Panc1 (cell line): ENCODE results near the gene CLIC6. TPM values are rescaled to one million over a fixed set of nuclear protein-coding genes. Genes with fewer than 3 reads are reported as not detected.

Source experiments
- ATAC-seq: fragments of 200-7000 bp; cut with Tn5 transposase; 2 replicates; pipeline ENCODE4 v1.9.1; 2020; ENCODE audit warnings: mild to moderate bottlenecking, moderate library complexity
- BruUV-seq: library from RNA; stranded (reverse); fragments of 400-500 nt; replicated peaks from 2 replicates; lab custom pipeline; 2021; lab: Mats Ljungman, UMichigan
- CTCF ChIA-PET: fragments of 300-600 bp; sonication (Branson Sonifier 250); formaldehyde crosslinking; loops from one replicate; lab custom pipeline; 2022; ENCODE audit warnings: antibody characterized with exemption; lab: Charles Lee
- POLR2A ChIA-PET: fragments of 300-600 bp; sonication (Branson Sonifier 250); formaldehyde crosslinking; loops from one replicate; lab custom pipeline; 2022; ENCODE audit warnings: antibody characterized with exemption; lab: Charles Lee
- DNase-seq: peaks from one replicate; pipeline ENCODE4 v3.0.0-alpha.2; 2010; ENCODE audit warnings: low read depth, low spot score
- H3K27ac ChIP-seq: 2 replicates; pipeline ENCODE4 v1.5.1; 2011; ENCODE audit warnings: mild to moderate bottlenecking, low read length, inconsistent platforms
- H3K27me3 ChIP-seq: fragments of 200-500 bp; sonication (Bioruptor generic); 2 replicates; pipeline ENCODE4 v1.6.0; 2014; ENCODE audit warnings: low read length, inconsistent platforms; ENCODE audit not compliant: control insufficient read depth, insufficient read depth
- H3K36me3 ChIP-seq: fragments of 200-500 bp; sonication (Bioruptor generic); 2 replicates; pipeline ENCODE4 v1.5.1; 2014; ENCODE audit warnings: inconsistent platforms, mild to moderate bottlenecking, low read length, moderate library complexity; ENCODE audit not compliant: control insufficient read depth, insufficient read depth
- H3K4me1 ChIP-seq: 2 replicates; pipeline ENCODE4 v1.5.1; 2011; ENCODE audit warnings: inconsistent platforms, mild to moderate bottlenecking, low read length, moderate library complexity; ENCODE audit not compliant: control insufficient read depth, insufficient read depth
- H3K4me3 ChIP-seq, 2 experiments: 2 replicates each; pipeline ENCODE4 v1.5.1; 2011 to 2012; ENCODE audit warnings: low read depth in 2 of 2, low read length in 2 of 2, mild to moderate bottlenecking in 2 of 2, inconsistent platforms in 1 of 2, moderate library complexity in 1 of 2
- H3K9me3 ChIP-seq: fragments of 200-500 bp; sonication (Bioruptor generic); 2 replicates; pipeline ENCODE4 v1.5.1; 2014; ENCODE audit warnings: low read depth, mild to moderate bottlenecking, inconsistent platforms, low read length, moderate library complexity; ENCODE audit not compliant: control insufficient read depth, insufficient read depth
- POLR2AphosphoS5 ChIP-seq: IDR thresholded peaks from 2 replicates; pipeline ENCODE4 v1.6.1; 2012; ENCODE audit warnings: mild to moderate bottlenecking, low read depth, low read length, moderate library complexity
- SIN3A ChIP-seq: IDR thresholded peaks from 2 replicates; pipeline ENCODE4 v1.6.1; 2012; ENCODE audit warnings: low read depth, mild to moderate bottlenecking, low read length, moderate library complexity, borderline replicate concordance; ENCODE audit not compliant: insufficient read depth
- TCF7L2 ChIP-seq: IDR thresholded peaks from 2 replicates; pipeline ENCODE4 v1.6.1; 2011; ENCODE audit warnings: mild to moderate bottlenecking, low read depth, low read length, inconsistent platforms
- in situ Hi-C: cut with HindIII; loops from 2 replicates; pipeline ENCODE4 v1.10.0; 2016; ENCODE audit warnings: low sequenced_read_pairs, low pct_unique_long_range_greater_than_20kb
- intact Hi-C: fragments of 100-400 bp; cut with micrococcal nuclease; formaldehyde crosslinking; loops from one replicate; pipeline ENCODE4 v1.10.0; 2022; ENCODE audit not compliant: unreplicated experiment
- total RNA-seq: library from RNA; stranded (reverse); gene quantifications from one replicate; pipeline ENCODE4 v1.2.1, GENCODE V29; 2021; ENCODE audit not compliant: unreplicated experiment
- TF ChIP-seq, protein P1 (sequence below): fragments of 450-650 bp; IDR thresholded peaks from 2 replicates; pipeline ENCODE4 v1.5.1; 2017; ENCODE audit warnings: mild to moderate bottlenecking
- TF ChIP-seq, protein P2 (sequence below), 2 experiments: IDR thresholded peaks; 2 replicates each; pipeline ENCODE4 v1.6.1; 2011 to 2012; ENCODE audit warnings: low read depth in 2 of 2, control low read depth in 1 of 2, low read length in 1 of 2, mild to moderate bottlenecking in 1 of 2, moderate library complexity in 1 of 2; ENCODE audit not compliant: insufficient read depth in 1 of 2

Gene CLIC6
- total RNA-seq, 1 experiment from 2014 or later, result 0.05 TPM

- in situ Hi-C loops (no loop called here), intact Hi-C loops (no loop called here)
- POLR2A ChIA-PET, result no interaction called here
- no peaks in the 10 kb centered on the region for H3K4me1 ChIP-seq
- no peaks in the 10 kb centered on the region for H3K9me3 ChIP-seq
- TF ChIP-seq POLR2AphosphoS5 (no peak), SIN3A (no peak), TCF7L2 (no peak)
- TF ChIP-seq, protein P1, sequence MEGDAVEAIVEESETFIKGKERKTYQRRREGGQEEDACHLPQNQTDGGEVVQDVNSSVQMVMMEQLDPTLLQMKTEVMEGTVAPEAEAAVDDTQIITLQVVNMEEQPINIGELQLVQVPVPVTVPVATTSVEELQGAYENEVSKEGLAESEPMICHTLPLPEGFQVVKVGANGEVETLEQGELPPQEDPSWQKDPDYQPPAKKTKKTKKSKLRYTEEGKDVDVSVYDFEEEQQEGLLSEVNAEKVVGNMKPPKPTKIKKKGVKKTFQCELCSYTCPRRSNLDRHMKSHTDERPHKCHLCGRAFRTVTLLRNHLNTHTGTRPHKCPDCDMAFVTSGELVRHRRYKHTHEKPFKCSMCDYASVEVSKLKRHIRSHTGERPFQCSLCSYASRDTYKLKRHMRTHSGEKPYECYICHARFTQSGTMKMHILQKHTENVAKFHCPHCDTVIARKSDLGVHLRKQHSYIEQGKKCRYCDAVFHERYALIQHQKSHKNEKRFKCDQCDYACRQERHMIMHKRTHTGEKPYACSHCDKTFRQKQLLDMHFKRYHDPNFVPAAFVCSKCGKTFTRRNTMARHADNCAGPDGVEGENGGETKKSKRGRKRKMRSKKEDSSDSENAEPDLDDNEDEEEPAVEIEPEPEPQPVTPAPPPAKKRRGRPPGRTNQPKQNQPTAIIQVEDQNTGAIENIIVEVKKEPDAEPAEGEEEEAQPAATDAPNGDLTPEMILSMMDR, result no peak
- TF ChIP-seq, protein P2, sequence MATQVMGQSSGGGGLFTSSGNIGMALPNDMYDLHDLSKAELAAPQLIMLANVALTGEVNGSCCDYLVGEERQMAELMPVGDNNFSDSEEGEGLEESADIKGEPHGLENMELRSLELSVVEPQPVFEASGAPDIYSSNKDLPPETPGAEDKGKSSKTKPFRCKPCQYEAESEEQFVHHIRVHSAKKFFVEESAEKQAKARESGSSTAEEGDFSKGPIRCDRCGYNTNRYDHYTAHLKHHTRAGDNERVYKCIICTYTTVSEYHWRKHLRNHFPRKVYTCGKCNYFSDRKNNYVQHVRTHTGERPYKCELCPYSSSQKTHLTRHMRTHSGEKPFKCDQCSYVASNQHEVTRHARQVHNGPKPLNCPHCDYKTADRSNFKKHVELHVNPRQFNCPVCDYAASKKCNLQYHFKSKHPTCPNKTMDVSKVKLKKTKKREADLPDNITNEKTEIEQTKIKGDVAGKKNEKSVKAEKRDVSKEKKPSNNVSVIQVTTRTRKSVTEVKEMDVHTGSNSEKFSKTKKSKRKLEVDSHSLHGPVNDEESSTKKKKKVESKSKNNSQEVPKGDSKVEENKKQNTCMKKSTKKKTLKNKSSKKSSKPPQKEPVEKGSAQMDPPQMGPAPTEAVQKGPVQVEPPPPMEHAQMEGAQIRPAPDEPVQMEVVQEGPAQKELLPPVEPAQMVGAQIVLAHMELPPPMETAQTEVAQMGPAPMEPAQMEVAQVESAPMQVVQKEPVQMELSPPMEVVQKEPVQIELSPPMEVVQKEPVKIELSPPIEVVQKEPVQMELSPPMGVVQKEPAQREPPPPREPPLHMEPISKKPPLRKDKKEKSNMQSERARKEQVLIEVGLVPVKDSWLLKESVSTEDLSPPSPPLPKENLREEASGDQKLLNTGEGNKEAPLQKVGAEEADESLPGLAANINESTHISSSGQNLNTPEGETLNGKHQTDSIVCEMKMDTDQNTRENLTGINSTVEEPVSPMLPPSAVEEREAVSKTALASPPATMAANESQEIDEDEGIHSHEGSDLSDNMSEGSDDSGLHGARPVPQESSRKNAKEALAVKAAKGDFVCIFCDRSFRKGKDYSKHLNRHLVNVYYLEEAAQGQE (IDR thresholded peaks at IDR 0.05; ENCODE audit: insufficient read depth in 1 of 2, low read depth in 2 of 2, low read length in 1 of 2), result no peak
- H3K27me3 ChIP-seq, result peaks cover 5% of the 10 kb centered on the region
- no peak for DNase-seq
- H3K36me3 ChIP-seq, result no peaks in the 10 kb centered on the region
- no TSS peak for BruUV-seq
- no peak overlapping the region for H3K4me3 ChIP-seq
- CTCF ChIA-PET, result no interaction called here
- H3K27ac ChIP-seq, result no peak overlapping the region
- no peak for ATAC-seq
Observed at GRCh38 chr21:34650861-34651431, 17.8 kb upstream of the CLIC6 start.

DNA sequence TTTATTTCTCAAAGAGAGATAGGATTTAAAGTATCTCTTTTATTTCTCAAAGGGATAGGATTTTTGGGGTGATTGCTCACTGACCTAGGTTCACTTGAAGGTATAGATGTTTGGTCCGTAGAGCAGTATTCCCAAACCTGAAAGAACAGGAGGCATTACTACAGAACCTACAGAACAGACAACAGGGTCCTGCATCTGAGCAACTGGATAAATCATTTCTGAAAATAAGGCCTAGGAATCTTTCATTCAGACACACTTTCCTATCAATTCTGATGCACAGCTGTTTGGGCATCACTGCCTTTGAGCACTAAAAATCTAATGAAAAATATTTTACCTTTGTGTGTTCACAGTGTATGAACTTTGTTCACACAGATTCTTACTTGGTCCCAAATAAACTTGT lies 17.2 kb upstream of the CLIC6 start:
- TF ChIP-seq TCF7L2 (no peak), POLR2AphosphoS5 (no peak)
- intact Hi-C loops (no loop called here), in situ Hi-C loops (no loop called here)
- no peak for ATAC-seq
- no peaks in the 10 kb centered on the region for H3K9me3 ChIP-seq
- no peaks in the 10 kb centered on the region for H3K36me3 ChIP-seq
- peaks cover 5% of the 10 kb centered on the region for H3K27me3 ChIP-seq
- H3K4me3 ChIP-seq, result no peak overlapping the region
- no peak for DNase-seq
- ChIA-PET POLR2A (no interaction called here), CTCF (no interaction called here)
- no peak overlapping the region for H3K27ac ChIP-seq
- BruUV-seq, result no TSS peak
- H3K4me1 ChIP-seq, result no peaks in the 10 kb centered on the region

DNA sequence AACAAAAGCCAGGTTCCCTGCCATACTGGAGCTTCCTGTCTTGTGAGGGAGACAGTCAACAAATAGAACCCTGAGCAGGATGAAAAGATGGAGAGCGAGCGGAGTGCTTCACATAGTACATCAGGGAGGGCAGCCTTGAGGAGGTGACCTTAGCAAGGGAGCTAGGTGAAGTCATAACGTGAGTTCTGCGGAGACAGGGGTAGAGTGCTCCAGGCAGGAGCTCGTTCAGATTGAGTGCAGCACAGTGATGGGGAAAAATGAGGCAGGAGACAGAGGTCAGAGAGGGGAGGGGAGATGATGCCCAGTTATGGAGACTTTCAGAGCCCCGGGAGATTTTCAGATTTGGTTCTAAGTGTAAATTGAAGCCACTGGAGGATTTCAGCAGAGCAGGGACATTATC lies 15.3 kb upstream of the CLIC6 start:
- DNase-seq, result no peak
- Histone ChIP-seq H3K27ac (no peak overlapping the region), H3K4me3 (no peak overlapping the region), H3K9me3 (no peaks in the 10 kb centered on the region), H3K4me1 (no peaks in the 10 kb centered on the region), H3K36me3 (no peaks in the 10 kb centered on the region), H3K27me3 (peaks cover 7% of the 10 kb centered on the region)
- TF ChIP-seq, protein P1, result no peak
- no peak for TF ChIP-seq POLR2AphosphoS5
- TF ChIP-seq SIN3A, result no peak
- TF ChIP-seq, protein P2 (IDR thresholded peaks at IDR 0.05; ENCODE audit: insufficient read depth in 1 of 2, low read depth in 2 of 2, low read length in 1 of 2), result no peak
- no peak for TF ChIP-seq TCF7L2
- POLR2A ChIA-PET, result no interaction called here
- no peak for ATAC-seq
- intact Hi-C loops (no loop called here), in situ Hi-C loops (no loop called here)
- no TSS peak for BruUV-seq
- CTCF ChIA-PET, result no interaction called here
